ENCODE results near the gene SRGAP1.

SRGAP1 gene

DNA sequence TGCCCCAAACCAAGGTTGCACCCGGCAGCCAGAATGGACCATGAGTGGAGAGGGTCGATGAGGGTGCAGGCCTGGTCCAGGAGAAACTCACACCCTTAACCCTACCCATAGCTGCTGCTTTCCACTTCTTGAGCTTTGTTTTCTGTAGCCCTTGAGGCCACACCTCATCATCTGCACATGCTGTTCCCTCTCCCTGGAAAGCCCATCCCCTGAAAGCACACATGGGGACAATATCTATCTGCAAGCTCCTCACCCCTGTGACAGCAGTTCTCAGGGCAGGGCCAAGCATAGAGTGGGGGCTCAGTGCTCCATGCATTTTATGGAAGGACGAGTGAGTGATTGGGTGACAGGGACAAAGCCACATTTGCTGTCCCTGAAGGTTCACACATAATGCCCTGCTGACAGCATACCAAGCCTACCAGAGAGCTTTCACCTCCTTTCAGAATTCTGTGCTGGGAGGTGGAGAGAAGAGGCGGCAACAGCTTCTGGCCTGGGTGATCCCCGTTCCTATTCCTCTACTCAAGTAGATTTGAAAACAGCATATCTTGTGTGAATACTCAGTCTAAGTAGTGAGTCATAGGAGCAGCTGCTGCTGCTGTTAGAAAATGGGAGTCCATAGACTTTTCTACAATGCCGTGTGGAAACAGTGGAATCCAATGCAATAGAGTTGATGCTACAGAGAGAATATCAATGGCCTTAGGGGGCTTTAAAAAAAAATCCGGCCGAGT, 44.6 kb downstream of the SRGAP1 start:
- H2AFZ ChIP-seq (ENCODE audit: insufficient read depth, low read length, poor library complexity): no peak overlapping the region
- peak; percentile 48 to 75 for DNase-seq
- H4K12ac ChIP-seq (ENCODE audit: low read depth, low read length): no peak overlapping the region
- no peak overlapping the region for H3K27ac ChIP-seq (ENCODE audit: low read depth, low read length)
- no peak overlapping the region for H3K14ac ChIP-seq (ENCODE audit: low read length)
- no peak overlapping the region for H2AK5ac ChIP-seq (ENCODE audit: low read length)
- H3K79me1 ChIP-seq (ENCODE audit: low read length): peaks cover 5% of the 10 kb centered on the region
- no peak overlapping the region for H2BK5ac ChIP-seq (ENCODE audit: low read depth, low read length, poor library complexity)
- H3K9ac ChIP-seq (ENCODE audit: low read length): no peak overlapping the region
- H3K4me3 ChIP-seq (ENCODE audit: low read depth, low read length): no peak overlapping the region
- no peaks in the 10 kb centered on the region for H3K27me3 ChIP-seq (ENCODE audit: insufficient read depth, low read length)
- H2BK12ac ChIP-seq (ENCODE audit: low read length): no peak overlapping the region
- no peak overlapping the region for H4K91ac ChIP-seq (ENCODE audit: low read depth, low read length)
- peaks cover 5 to 6% of the 10 kb centered on the region in 2 experiments for H3K4me1 ChIP-seq (ENCODE audit: control insufficient read depth in 1 of 2, insufficient read depth in 2 of 2, low read length in 2 of 2)
- no peak overlapping the region for H4K8ac ChIP-seq (ENCODE audit: low read depth, low read length)
- no peak overlapping the region for H3K4ac ChIP-seq (ENCODE audit: low read depth, low read length)
- H2BK120ac ChIP-seq (ENCODE audit: insufficient read depth, low read length, poor library complexity): no peak overlapping the region
- no peaks in the 10 kb centered on the region for H3K36me3 ChIP-seq (ENCODE audit: control insufficient read depth in 1 of 2, insufficient read depth in 2 of 2, low read length in 2 of 2)
- H3K9me3 ChIP-seq (ENCODE audit: insufficient read depth, low read depth, low read length): no peaks in the 10 kb centered on the region
- no peak overlapping the region for H3K4me2 ChIP-seq (ENCODE audit: low read length)
- no CpG with 5 or more reads among the region's 8 CpGs for WGBS (ENCODE audit: extremely low coverage, insufficient coverage, insufficient read length)
- H3K18ac ChIP-seq (ENCODE audit: low read length): no peak overlapping the region
- no peaks in the 10 kb centered on the region for H3K79me2 ChIP-seq (ENCODE audit: control insufficient read depth, insufficient read depth, low read length, poor library complexity)
- H3K23ac ChIP-seq (ENCODE audit: low read length): no peak overlapping the region

GRCh38 chr12:63889721-63890509, 45.4 kb downstream of the SRGAP1 start:
- no peak overlapping the region for H4K12ac ChIP-seq (ENCODE audit: low read depth, low read length)
- no peak overlapping the region for H3K4ac ChIP-seq (ENCODE audit: low read depth, low read length)
- H3K9ac ChIP-seq (ENCODE audit: low read length): no peak overlapping the region
- no peak overlapping the region for H3K27ac ChIP-seq (ENCODE audit: low read depth, low read length)
- no peaks in the 10 kb centered on the region for H3K36me3 ChIP-seq (ENCODE audit: control insufficient read depth in 1 of 2, insufficient read depth in 2 of 2, low read length in 2 of 2)
- DNase-seq: peak in 1 of 2 donors; percentile 43
- no peaks in the 10 kb centered on the region for H3K27me3 ChIP-seq (ENCODE audit: insufficient read depth, low read length)
- no peak overlapping the region for H3K18ac ChIP-seq (ENCODE audit: low read length)
- no peak overlapping the region for H3K4me2 ChIP-seq (ENCODE audit: low read length)
- H2AFZ ChIP-seq (ENCODE audit: insufficient read depth, low read length, poor library complexity): no peak overlapping the region
- H3K4me3 ChIP-seq (ENCODE audit: low read depth, low read length): no peak overlapping the region
- H2BK120ac ChIP-seq (ENCODE audit: insufficient read depth, low read length, poor library complexity): no peak overlapping the region
- H3K79me1 ChIP-seq (ENCODE audit: low read length): peaks cover 5% of the 10 kb centered on the region
- H2BK12ac ChIP-seq (ENCODE audit: low read length): no peak overlapping the region
- H4K91ac ChIP-seq (ENCODE audit: low read depth, low read length): no peak overlapping the region
- no peak overlapping the region for H2AK5ac ChIP-seq (ENCODE audit: low read length)
- no CpG with 5 or more reads among the region's 12 CpGs for WGBS (ENCODE audit: extremely low coverage, insufficient coverage, insufficient read length)
- H3K9me3 ChIP-seq (ENCODE audit: insufficient read depth, low read depth, low read length): no peaks in the 10 kb centered on the region
- H3K4me1 ChIP-seq (ENCODE audit: control insufficient read depth in 1 of 2, insufficient read depth in 2 of 2, low read length in 2 of 2): peaks cover 5 to 6% of the 10 kb centered on the region in 2 experiments
- H3K14ac ChIP-seq (ENCODE audit: low read length): no peak overlapping the region
- no peak overlapping the region for H2BK5ac ChIP-seq (ENCODE audit: low read depth, low read length, poor library complexity)
- H4K8ac ChIP-seq (ENCODE audit: low read depth, low read length): no peak overlapping the region
- H3K79me2 ChIP-seq (ENCODE audit: control insufficient read depth, insufficient read depth, low read length, poor library complexity): no peaks in the 10 kb centered on the region
- H3K23ac ChIP-seq (ENCODE audit: low read length): no peak overlapping the region

DNA sequence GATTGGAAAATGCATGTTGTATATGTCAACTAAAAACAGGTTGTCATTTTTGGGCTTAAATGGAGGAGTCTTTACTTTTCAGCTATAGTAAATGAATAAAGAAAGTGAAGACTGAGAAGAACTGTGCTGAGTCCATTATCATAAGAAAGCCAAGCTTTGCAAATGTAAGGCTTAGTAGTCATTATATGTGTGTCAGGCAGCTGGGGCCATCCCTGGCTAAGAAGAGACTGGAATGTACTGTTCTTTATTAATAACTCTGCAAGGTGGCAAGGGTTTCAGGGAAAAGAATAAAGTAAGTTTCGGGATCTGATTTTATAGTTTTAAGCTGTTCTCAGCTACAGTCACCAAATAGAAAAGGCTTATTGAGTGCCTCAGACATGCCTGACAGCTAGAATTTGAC, 48.7 kb downstream of the SRGAP1 start:
- Histone ChIP-seq H3K27ac (ENCODE audit: low read depth, low read length) (no peak overlapping the region), H2BK5ac (ENCODE audit: low read depth, low read length, poor library complexity) (no peak overlapping the region), H3K79me2 (ENCODE audit: control insufficient read depth, insufficient read depth, low read length, poor library complexity) (no peaks in the 10 kb centered on the region), H3K4me1 (ENCODE audit: control insufficient read depth in 1 of 2, insufficient read depth in 2 of 2, low read length in 2 of 2) (peaks cover 4 to 6% of the 10 kb centered on the region in 2 experiments), H4K91ac (ENCODE audit: low read depth, low read length) (no peak overlapping the region), H2BK120ac (ENCODE audit: insufficient read depth, low read length, poor library complexity) (no peak overlapping the region), H4K12ac (ENCODE audit: low read depth, low read length) (no peak overlapping the region), H3K4me2 (ENCODE audit: low read length) (no peak overlapping the region), H3K36me3 (ENCODE audit: control insufficient read depth in 1 of 2, insufficient read depth in 2 of 2, low read length in 2 of 2) (no peaks in the 10 kb centered on the region), H4K8ac (ENCODE audit: low read depth, low read length) (no peak overlapping the region), H3K23ac (ENCODE audit: low read length) (no peak overlapping the region), H2AFZ (ENCODE audit: insufficient read depth, low read length, poor library complexity) (no peak overlapping the region), H3K4me3 (ENCODE audit: low read depth, low read length) (no peak overlapping the region), H3K9me3 (ENCODE audit: insufficient read depth, low read depth, low read length) (no peaks in the 10 kb centered on the region), H3K79me1 (ENCODE audit: low read length) (no peaks in the 10 kb centered on the region), H3K27me3 (ENCODE audit: insufficient read depth, low read length) (no peaks in the 10 kb centered on the region), H3K4ac (ENCODE audit: low read depth, low read length) (no peak overlapping the region), H2BK12ac (ENCODE audit: low read length) (no peak overlapping the region), H3K9ac (ENCODE audit: low read length) (no peak overlapping the region), H2AK5ac (ENCODE audit: low read length) (no peak overlapping the region), H3K18ac (ENCODE audit: low read length) (no peak overlapping the region), H3K14ac (ENCODE audit: low read length) (no peak overlapping the region)
- no CpG with 5 or more reads among the region's 1 CpG for WGBS (ENCODE audit: extremely low coverage, insufficient coverage, insufficient read length)
- no peak for DNase-seq

DNA sequence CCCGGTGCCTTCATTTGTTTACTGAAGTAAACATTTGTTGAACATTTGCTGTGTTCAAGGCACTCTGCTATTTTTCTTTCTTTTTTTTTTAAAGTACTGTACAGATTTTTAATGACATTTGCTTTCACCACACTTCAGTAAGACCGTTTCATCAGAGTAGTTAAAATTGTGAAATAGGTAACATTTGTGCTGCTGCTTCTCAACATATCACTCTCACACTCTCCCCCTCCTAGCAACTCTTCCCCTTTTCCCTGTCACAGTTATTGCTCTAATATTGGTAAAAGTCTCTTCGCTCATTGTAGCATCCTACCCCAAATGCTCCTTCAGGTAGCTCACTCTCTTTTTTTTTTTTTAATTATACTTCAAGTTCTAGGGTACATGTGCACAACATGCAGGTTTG, 49.6 kb downstream of the SRGAP1 start:
- no CpG with 5 or more reads among the region's 3 CpGs for WGBS (ENCODE audit: extremely low coverage, insufficient coverage, insufficient read length)
- H3K4ac ChIP-seq (ENCODE audit: low read depth, low read length): no peak overlapping the region

More for the DNA sequence above, 49.6 kb downstream of the SRGAP1 start:
- no peak overlapping the region for H3K9ac ChIP-seq (ENCODE audit: low read length)
- no peaks in the 10 kb centered on the region for H3K9me3 ChIP-seq (ENCODE audit: insufficient read depth, low read depth, low read length)
- DNase-seq: no peak
- peaks cover 1 to 3% of the 10 kb centered on the region in 2 experiments for H3K4me1 ChIP-seq (ENCODE audit: control insufficient read depth in 1 of 2, insufficient read depth in 2 of 2, low read length in 2 of 2)
- no peaks in the 10 kb centered on the region for H3K27me3 ChIP-seq (ENCODE audit: insufficient read depth, low read length)
- no peak overlapping the region for H2BK5ac ChIP-seq (ENCODE audit: low read depth, low read length, poor library complexity)
- H3K23ac ChIP-seq (ENCODE audit: low read length): no peak overlapping the region
- H3K4me2 ChIP-seq (ENCODE audit: low read length): no peak overlapping the region
- no peak overlapping the region for H4K8ac ChIP-seq (ENCODE audit: low read depth, low read length)
- H3K36me3 ChIP-seq (ENCODE audit: control insufficient read depth in 1 of 2, insufficient read depth in 2 of 2, low read length in 2 of 2): no peaks in the 10 kb centered on the region
- no peak overlapping the region for H4K12ac ChIP-seq (ENCODE audit: low read depth, low read length)
- no peaks in the 10 kb centered on the region for H3K79me1 ChIP-seq (ENCODE audit: low read length)
- no peak overlapping the region for H3K18ac ChIP-seq (ENCODE audit: low read length)
- H2BK120ac ChIP-seq (ENCODE audit: insufficient read depth, low read length, poor library complexity): no peak overlapping the region
- H3K79me2 ChIP-seq (ENCODE audit: control insufficient read depth, insufficient read depth, low read length, poor library complexity): no peaks in the 10 kb centered on the region
- no peak overlapping the region for H2AFZ ChIP-seq (ENCODE audit: insufficient read depth, low read length, poor library complexity)
- no peak overlapping the region for H3K4me3 ChIP-seq (ENCODE audit: low read depth, low read length)
- H3K27ac ChIP-seq (ENCODE audit: low read depth, low read length): no peak overlapping the region
- no peak overlapping the region for H3K14ac ChIP-seq (ENCODE audit: low read length)
- H4K91ac ChIP-seq (ENCODE audit: low read depth, low read length): no peak overlapping the region
- no peak overlapping the region for H2BK12ac ChIP-seq (ENCODE audit: low read length)
- H2AK5ac ChIP-seq (ENCODE audit: low read length): no peak overlapping the region
